NT2/D1 (cell line): Measurements from ENCODE around the gene SLC16A13.

Experiments
- YY1 ChIP-seq: IDR thresholded peaks from 2 replicates; pipeline ENCODE4 v1.6.1; 2011; ENCODE audit not compliant: insufficient read length, insufficient read depth
- ZNF274 ChIP-seq: IDR thresholded peaks from 2 replicates; pipeline ENCODE4 v1.6.1; 2011; ENCODE audit warnings: mild to moderate bottlenecking, low read depth, low read length

- TF ChIP-seq YY1 (no peak), ZNF274 (no peak)
These were observed 38.6 kb upstream of the SLC16A13 start for GRCh38 chr17:6997171-6997570.
